ENCODE results near the gene DOCK9.

The DOCK9 gene

DNA sequence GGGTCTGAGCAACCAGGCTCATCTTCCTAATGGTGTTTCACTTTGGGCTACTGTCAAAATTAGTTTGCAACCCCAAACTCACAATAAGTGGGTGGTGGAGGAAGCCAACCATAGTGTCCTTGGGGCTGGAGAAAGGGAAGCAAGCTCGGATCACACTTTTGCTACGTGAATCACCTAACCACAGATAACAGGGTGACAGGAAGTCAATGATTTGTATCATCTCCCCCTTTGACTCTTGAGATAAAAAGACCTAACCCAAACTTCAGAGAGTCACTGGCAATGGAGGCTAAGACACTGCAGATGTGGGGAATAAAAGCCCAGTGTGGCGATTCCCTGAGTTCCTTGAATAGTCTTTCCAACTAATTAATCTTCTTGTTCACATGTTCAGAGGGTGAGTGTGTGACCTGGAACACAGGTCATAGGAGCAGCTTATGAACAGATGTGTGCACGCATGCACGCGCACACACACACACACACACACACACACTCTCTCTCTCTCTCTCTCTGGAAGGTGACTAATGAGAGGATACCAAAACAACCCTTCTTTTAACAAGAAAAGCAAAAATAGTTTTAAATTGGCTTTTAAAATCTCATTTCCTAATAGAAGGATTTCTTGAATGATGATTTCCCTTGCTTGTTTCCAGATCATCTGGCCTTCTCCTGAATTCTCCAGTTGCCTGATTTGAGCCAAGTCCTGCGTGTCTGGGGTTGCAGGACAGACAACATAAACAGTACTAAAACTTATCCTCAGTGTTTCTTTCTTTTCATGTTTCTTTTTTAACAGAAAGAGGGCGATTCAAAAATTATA is 21.2 kb upstream of the DOCK9 start:
- H3K4me3 ChIP-seq (ENCODE audit: control insufficient read depth, low read depth, low read length): no peak overlapping the region
- TF ChIP-seq, protein P1, sequence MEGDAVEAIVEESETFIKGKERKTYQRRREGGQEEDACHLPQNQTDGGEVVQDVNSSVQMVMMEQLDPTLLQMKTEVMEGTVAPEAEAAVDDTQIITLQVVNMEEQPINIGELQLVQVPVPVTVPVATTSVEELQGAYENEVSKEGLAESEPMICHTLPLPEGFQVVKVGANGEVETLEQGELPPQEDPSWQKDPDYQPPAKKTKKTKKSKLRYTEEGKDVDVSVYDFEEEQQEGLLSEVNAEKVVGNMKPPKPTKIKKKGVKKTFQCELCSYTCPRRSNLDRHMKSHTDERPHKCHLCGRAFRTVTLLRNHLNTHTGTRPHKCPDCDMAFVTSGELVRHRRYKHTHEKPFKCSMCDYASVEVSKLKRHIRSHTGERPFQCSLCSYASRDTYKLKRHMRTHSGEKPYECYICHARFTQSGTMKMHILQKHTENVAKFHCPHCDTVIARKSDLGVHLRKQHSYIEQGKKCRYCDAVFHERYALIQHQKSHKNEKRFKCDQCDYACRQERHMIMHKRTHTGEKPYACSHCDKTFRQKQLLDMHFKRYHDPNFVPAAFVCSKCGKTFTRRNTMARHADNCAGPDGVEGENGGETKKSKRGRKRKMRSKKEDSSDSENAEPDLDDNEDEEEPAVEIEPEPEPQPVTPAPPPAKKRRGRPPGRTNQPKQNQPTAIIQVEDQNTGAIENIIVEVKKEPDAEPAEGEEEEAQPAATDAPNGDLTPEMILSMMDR (conservative IDR thresholded peaks at IDR 0.05; ENCODE audit: control insufficient read depth, insufficient read depth, low read depth, low read length): no peak
- peak; percentile 67 for DNase-seq (ENCODE audit: low read depth)

DNA sequence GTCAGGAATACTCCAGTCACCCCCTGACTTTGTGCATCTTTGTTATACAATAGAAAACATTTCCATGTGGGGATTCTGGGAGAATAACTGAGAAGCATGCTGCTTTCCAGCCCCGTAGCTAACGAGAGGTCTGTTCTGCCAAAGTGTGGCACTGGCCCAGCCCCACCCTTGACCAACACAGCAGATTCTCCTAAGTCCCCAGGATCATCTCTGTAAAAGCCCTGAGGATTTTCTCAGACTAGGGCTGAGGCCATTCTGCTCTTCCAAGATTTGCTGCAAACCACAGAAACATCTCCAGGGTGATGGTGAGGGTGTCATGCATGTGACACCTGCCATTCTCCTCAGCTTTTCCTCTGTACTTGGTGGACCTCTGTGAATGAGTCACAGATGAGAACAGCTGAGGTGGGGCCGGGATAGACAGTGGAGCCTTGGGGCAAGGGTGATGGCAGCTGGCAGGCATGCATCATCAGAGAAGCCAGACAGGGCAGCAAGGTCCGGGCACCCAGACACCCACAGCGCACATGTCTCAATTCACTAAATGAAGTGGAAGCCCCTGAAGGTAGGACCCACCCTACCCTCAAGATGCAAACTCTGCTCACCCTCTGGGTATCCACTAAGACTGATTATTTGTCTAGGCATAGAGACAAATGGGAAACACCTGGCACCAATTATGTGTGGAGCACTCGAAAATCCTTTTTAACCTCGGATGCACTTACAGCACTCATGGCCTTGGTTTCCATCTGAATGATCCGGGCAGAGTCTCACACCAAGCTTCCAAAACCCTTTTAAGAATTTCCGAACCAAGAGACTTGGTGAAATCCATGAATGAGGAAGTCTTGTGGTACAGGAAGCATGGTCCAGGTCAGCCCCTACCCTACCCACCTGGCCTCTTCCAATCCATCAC is 20.1 kb upstream of the DOCK9 start:
- TF ChIP-seq, protein P1 (conservative IDR thresholded peaks at IDR 0.05; ENCODE audit: control insufficient read depth, insufficient read depth, low read depth, low read length): no peak
- DNase-seq (ENCODE audit: low read depth): peak; percentile 40
- no peak overlapping the region for H3K4me3 ChIP-seq (ENCODE audit: control insufficient read depth, low read depth, low read length)

DNA sequence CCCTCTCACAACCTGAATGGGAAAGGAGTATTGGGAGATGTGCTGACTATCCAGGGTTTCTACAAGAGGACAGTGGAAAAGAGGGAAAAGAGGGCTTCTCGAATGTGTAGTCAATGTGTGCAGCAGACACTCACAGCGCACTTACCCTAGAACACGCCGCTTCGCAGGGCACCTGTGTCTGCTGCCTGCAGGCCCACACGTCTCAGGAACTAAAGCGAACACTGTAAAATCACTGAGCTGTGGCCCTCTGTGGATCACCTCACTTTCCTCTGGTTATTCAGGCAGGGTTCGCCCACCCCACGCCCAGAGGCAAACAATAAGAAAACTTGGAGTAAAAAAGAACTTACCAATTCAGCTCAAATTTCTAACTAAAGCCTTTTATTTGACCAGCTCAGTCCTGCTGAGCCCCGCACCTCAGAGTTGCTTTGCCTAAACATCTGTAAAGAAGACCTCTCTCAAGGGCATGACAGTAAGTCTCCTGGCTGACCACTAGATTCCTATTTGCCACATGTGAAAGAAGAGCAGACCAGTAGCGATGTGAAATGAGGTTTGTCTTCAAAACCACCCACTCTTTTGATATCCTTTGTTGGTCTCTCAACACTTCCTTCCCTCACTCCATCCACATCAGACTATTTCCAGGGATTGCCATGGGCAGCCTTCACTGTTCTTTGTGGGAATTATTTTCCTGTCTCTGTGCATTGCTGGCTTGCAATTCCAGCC is 19.3 kb upstream of the DOCK9 start:
- DNase-seq (ENCODE audit: low read depth): no peak
- no peak overlapping the region for H3K4me3 ChIP-seq (ENCODE audit: control insufficient read depth, low read depth, low read length)

DNA sequence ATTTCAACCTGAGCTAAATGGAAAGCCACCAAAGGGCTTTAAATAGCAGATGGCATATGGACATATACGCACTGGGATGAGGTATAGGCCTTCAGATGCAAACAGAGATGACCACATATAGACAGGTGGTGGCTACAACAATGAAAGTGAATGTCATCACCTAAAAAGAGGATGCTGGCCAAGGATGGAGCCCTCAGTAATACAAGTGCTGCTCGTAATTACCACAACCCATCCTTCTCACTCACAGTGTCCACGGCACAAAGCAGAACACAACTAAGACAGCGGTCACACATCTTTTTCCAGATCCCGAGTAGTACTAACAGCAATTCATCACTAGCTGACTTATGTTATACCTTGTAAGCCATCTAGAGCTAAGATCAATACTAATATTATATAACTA is 18.2 kb upstream of the DOCK9 start:
- DNase-seq (ENCODE audit: low read depth): no peak
- H3K4me3 ChIP-seq (ENCODE audit: control insufficient read depth, low read depth, low read length): no peak overlapping the region
- TF ChIP-seq, protein P1 (conservative IDR thresholded peaks at IDR 0.05; ENCODE audit: control insufficient read depth, insufficient read depth, low read depth, low read length): no peak

More for the DNA sequence above, 19.3 kb upstream of the DOCK9 start:
- TF ChIP-seq, protein P1 (conservative IDR thresholded peaks at IDR 0.05; ENCODE audit: control insufficient read depth, insufficient read depth, low read depth, low read length): no peak

DNA sequence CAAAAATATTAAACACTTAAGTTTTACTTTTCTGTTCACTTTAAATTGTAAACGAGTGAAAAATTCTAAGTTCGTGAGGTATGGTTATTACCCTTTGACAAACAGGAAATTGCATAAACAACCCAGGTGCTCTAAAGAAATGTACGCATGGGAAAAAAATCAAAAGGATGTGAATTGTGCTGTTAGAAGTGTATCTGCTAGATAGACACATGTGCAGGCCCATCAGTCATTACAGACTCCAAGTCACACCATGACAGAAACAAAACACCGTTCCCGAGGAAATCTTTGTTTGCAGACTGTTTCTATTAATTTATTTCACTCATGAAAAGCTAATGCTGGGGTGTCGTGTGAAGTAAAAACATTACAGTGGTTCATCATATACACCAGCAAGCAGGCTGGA is 17.0 kb upstream of the DOCK9 start:
- H3K4me3 ChIP-seq (ENCODE audit: control insufficient read depth, low read depth, low read length): no peak overlapping the region
- no peak for DNase-seq (ENCODE audit: low read depth)
- TF ChIP-seq, protein P1 (conservative IDR thresholded peaks at IDR 0.05; ENCODE audit: control insufficient read depth, insufficient read depth, low read depth, low read length): no peak

DNA sequence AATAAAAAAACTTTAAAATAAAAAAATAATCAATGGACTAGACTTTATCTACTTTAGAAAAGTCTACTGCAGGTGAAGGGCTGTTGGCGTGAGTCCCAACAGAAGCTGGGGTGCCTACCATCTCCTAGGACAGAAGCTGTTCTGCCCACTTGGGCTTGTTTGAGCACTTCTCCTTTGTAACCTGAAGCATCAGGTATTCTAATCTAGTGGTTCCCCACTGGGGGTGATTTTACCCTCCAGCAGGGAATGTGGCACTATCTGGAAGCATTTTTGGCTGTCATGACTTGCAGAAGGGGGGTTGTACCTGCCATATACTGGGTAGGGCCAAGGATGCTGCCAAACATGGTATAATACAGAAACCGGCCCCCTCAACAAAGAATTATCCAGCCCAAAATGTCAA is 16.2 kb upstream of the DOCK9 start:
- TF ChIP-seq, protein P1 (conservative IDR thresholded peaks at IDR 0.05; ENCODE audit: control insufficient read depth, insufficient read depth, low read depth, low read length): no peak
- DNase-seq (ENCODE audit: low read depth): no peak
- H3K4me3 ChIP-seq (ENCODE audit: control insufficient read depth, low read depth, low read length): no peak overlapping the region

All from fibroblast of mammary gland (primary cell).